ENCODE measurements around the gene METRNL.
"Not testable (repeated sequence)": the region's sequence is repeated elsewhere in the genome, so short reads cannot be mapped to it uniquely, and the experiment has no call there.

METRNL gene

GRCh38 chr17:83079352-83079747 lies at the start of gene METRNL:
Gene METRNL (plus strand): TSS chr17:83079609. CDS start chr17:83079816, 207 bp downstream.
- DNase-seq, result peak in 42 of 56 donors; percentile 11 to 80 (median 44)

- no peak for DNase-seq
These were observed 49.0 kb upstream of the METRNL start for GRCh38 chr17:83030432-83030831.

GRCh38 chr17:83031321-83031945 lies 48.0 kb upstream of the METRNL start:
- no peak for DNase-seq

- DNase-seq, result not testable (repeated sequence)
These were observed 47.4 kb upstream of the METRNL start for GRCh38 chr17:83031946-83032451.

GRCh38 chr17:83032781-83033180 lies 46.6 kb upstream of the METRNL start:
- no peak for DNase-seq

GRCh38 chr17:83034525-83034924 lies 44.9 kb upstream of the METRNL start:
- no peak for DNase-seq

- no peak for DNase-seq
These were observed 43.7 kb upstream of the METRNL start for GRCh38 chr17:83035722-83036121.

- no peak for DNase-seq
These were observed 43.2 kb upstream of the METRNL start for GRCh38 chr17:83036193-83036592.

GRCh38 chr17:83036666-83037065 lies 42.7 kb upstream of the METRNL start:
- no peak for DNase-seq

- DNase-seq, result no peak
These were observed 42.1 kb upstream of the METRNL start for GRCh38 chr17:83037084-83037873.

- DNase-seq, result no peak
These were observed 41.6 kb upstream of the METRNL start for GRCh38 chr17:83037874-83038165.

- DNase-seq, result not testable (repeated sequence)
These were observed 40.4 kb upstream of the METRNL start for GRCh38 chr17:83038983-83039382.

- DNase-seq, result no peak
These were observed 38.1 kb upstream of the METRNL start for GRCh38 chr17:83041305-83041704.

- DNase-seq, result no peak
These were observed 36.8 kb upstream of the METRNL start for GRCh38 chr17:83042522-83043158.

GRCh38 chr17:83044479-83044878 lies 34.9 kb upstream of the METRNL start:
- DNase-seq, result not testable (repeated sequence)

GRCh38 chr17:83046448-83047181 lies 32.8 kb upstream of the METRNL start:
- DNase-seq, result no peak

- no peak for DNase-seq
These were observed 32.3 kb upstream of the METRNL start for GRCh38 chr17:83047182-83047478.

- DNase-seq, result not testable (repeated sequence)
These were observed 31.5 kb upstream of the METRNL start for GRCh38 chr17:83047818-83048475.

- DNase-seq, result peak in 2 of 56 donors; percentile 63 to 71
These were observed 28.6 kb upstream of the METRNL start for GRCh38 chr17:83050651-83051395.
